Neuronal stem cell (in vitro differentiated cells): Measurements from ENCODE around the gene PCNA.

Experiments used
- DNase-seq: peaks from one replicate; pipeline ENCODE4 v3.0.0-alpha.2; 2013; ENCODE audit warnings: low spot score
- H2AFZ ChIP-seq: one replicate; pipeline ENCODE4 v1.6.1; 2013; ENCODE audit warnings: mild to moderate bottlenecking, low read length, inconsistent platforms
- H2AK5ac ChIP-seq: 2 replicates; pipeline ENCODE4 v1.6.1; 2013; ENCODE audit warnings: low read depth, mild to moderate bottlenecking, inconsistent platforms, low read length, moderate library complexity, mixed read lengths
- H2BK120ac ChIP-seq: 2 replicates; pipeline ENCODE4 v1.6.1; 2013; ENCODE audit warnings: low read depth, mild to moderate bottlenecking, inconsistent platforms, low read length, moderate library complexity, mixed read lengths
- H2BK12ac ChIP-seq: one replicate; pipeline ENCODE4 v1.6.1; 2013; ENCODE audit warnings: low read length, inconsistent platforms
- H2BK15ac ChIP-seq: 2 replicates; pipeline ENCODE4 v1.6.1; 2013; ENCODE audit warnings: mild to moderate bottlenecking, low read length, inconsistent platforms, mixed read lengths
- H2BK5ac ChIP-seq: one replicate; pipeline ENCODE4 v1.6.1; 2013; ENCODE audit warnings: inconsistent platforms, mild to moderate bottlenecking, low read length, moderate library complexity
- H3K14ac ChIP-seq: one replicate; pipeline ENCODE4 v1.6.1; 2013; ENCODE audit warnings: low read length, inconsistent platforms
- H3K18ac ChIP-seq: 2 replicates; pipeline ENCODE4 v1.6.1; 2013; ENCODE audit warnings: low read length, inconsistent platforms
- H3K23ac ChIP-seq: 2 replicates; pipeline ENCODE4 v1.6.1; 2013; ENCODE audit warnings: low read depth, mild to moderate bottlenecking, mixed read lengths, low read length, inconsistent platforms; ENCODE audit not compliant: poor library complexity
- H3K27ac ChIP-seq: replicated peaks from 3 replicates; pipeline ENCODE4 v1.5.1; 2013; ENCODE audit warnings: low read length, inconsistent platforms
- H3K27me3 ChIP-seq, 3 experiments: 2 replicates each; pipeline ENCODE4 v1.6.1; 2013; ENCODE audit warnings: low read length in 3 of 3, mild to moderate bottlenecking in 2 of 3, inconsistent platforms in 1 of 3, low read depth in 1 of 3, mixed read lengths in 1 of 3, moderate library complexity in 1 of 3; ENCODE audit not compliant: control insufficient read depth in 3 of 3, insufficient read depth in 3 of 3
- H3K36me3 ChIP-seq, 2 donors: replicated peaks in 1 of 2; 2 replicates each; pipeline ENCODE4 v1.6.1; 2013; ENCODE audit warnings: low read length in 2 of 2; ENCODE audit not compliant: control insufficient read depth in 2 of 2, insufficient read depth in 2 of 2
- H3K4ac ChIP-seq: 2 replicates; pipeline ENCODE4 v1.6.1; 2013; ENCODE audit warnings: inconsistent platforms, mild to moderate bottlenecking, low read length, moderate library complexity
- H3K4me1 ChIP-seq, 2 donors: 1 replicate in 1 of 2; 2 replicates in 1 of 2; pipeline ENCODE4 v1.6.1; 2013; ENCODE audit warnings: low read length in 2 of 2, low read depth in 1 of 2; ENCODE audit not compliant: control insufficient read depth in 2 of 2, insufficient read depth in 1 of 2
- H3K4me2 ChIP-seq: one replicate; pipeline ENCODE4 v1.6.1; 2013; ENCODE audit warnings: mild to moderate bottlenecking, low read length, inconsistent platforms; ENCODE audit not compliant: insufficient read depth, poor library complexity, severe bottlenecking
- H3K4me3 ChIP-seq, 2 donors: 2 replicates each; pipeline ENCODE4 v1.5.1; 2013; ENCODE audit warnings: low read length in 2 of 2, mild to moderate bottlenecking in 2 of 2, inconsistent platforms in 1 of 2, moderate library complexity in 1 of 2
- H3K79me1 ChIP-seq: one replicate; pipeline ENCODE4 v1.6.1; 2013; ENCODE audit warnings: low read depth, mild to moderate bottlenecking, inconsistent platforms, low read length, moderate library complexity
- H3K9ac ChIP-seq: one replicate; pipeline ENCODE4 v1.6.1; 2013; ENCODE audit warnings: mild to moderate bottlenecking, low read depth, low read length, inconsistent platforms; ENCODE audit not compliant: poor library complexity
- H3K9me3 ChIP-seq, 2 donors: replicated peaks in 1 of 2; 2 replicates each; pipeline versions ENCODE3 to v1.6.1; 2013; ENCODE audit warnings: low read length in 2 of 2, mild to moderate bottlenecking in 2 of 2, inconsistent platforms in 1 of 2, low read depth in 1 of 2, mixed read lengths in 1 of 2, moderate library complexity in 1 of 2; ENCODE audit not compliant: control insufficient read depth in 2 of 2, insufficient read depth in 1 of 2
- H4K8ac ChIP-seq: one replicate; pipeline ENCODE4 v1.6.1; 2013; ENCODE audit warnings: low read depth, mild to moderate bottlenecking, inconsistent platforms, low read length, moderate library complexity
- H4K91ac ChIP-seq: one replicate; pipeline ENCODE4 v1.6.1; 2013; ENCODE audit warnings: low read length, low read depth, mild to moderate bottlenecking, inconsistent platforms; ENCODE audit not compliant: poor library complexity
- WGBS, 2 donors: extraction: QIAGEN DNeasy Blood & Tissue Kit; methylation state at CpG; one replicate each; pipeline ENCODE4 v1.1.7; 2013; ENCODE audit warnings: missing lambda C conversion rate in 2 of 2, mixed read lengths in 1 of 2; ENCODE audit not compliant: insufficient read length in 2 of 2, insufficient replicate concordance in 1 of 2; ENCODE audit errors: extremely low coverage in 2 of 2; 5-methylcytosine and 5-hydroxymethylcytosine counted together

Gene PCNA

GRCh38 chr20:5146099-5146668 lies 26.4 kb upstream of the PCNA start:
- H2AK5ac ChIP-seq: no peak overlapping the region
- no peak overlapping the region for H2BK15ac ChIP-seq
- no peak for DNase-seq
- H3K36me3 ChIP-seq: peaks cover 0 to 19% of the 10 kb centered on the region in 2 donors
- H3K9ac ChIP-seq: no peak overlapping the region
- H2BK12ac ChIP-seq: no peak overlapping the region
- H3K27me3 ChIP-seq: no peaks in the 10 kb centered on the region
- H2AFZ ChIP-seq: no peak overlapping the region
- no peak overlapping the region for H2BK5ac ChIP-seq
- peaks cover 0 to 4% of the 10 kb centered on the region in 2 donors for H3K4me1 ChIP-seq
- H3K9me3 ChIP-seq: no peaks in the 10 kb centered on the region
- no peak overlapping the region for H3K23ac ChIP-seq
- H4K8ac ChIP-seq: no peak overlapping the region
- no peak overlapping the region for H2BK120ac ChIP-seq
- no peak overlapping the region for H4K91ac ChIP-seq
- H3K4me3 ChIP-seq: no peak overlapping the region
- no peak overlapping the region for H3K4ac ChIP-seq
- H3K14ac ChIP-seq: no peak overlapping the region
- no peak overlapping the region for H3K18ac ChIP-seq
- no peaks in the 10 kb centered on the region for H3K79me1 ChIP-seq
- no CpG with 5 or more reads among the region's 6 CpGs for WGBS, 2 donors
- no peak overlapping the region for H3K4me2 ChIP-seq
- H3K27ac ChIP-seq: no peak overlapping the region

- Histone ChIP-seq H3K4me1 (peaks cover 0 to 3% of the 10 kb centered on the region in 2 donors), H2AK5ac (no peak overlapping the region), H4K91ac (no peak overlapping the region), H2AFZ (no peak overlapping the region), H2BK5ac (no peak overlapping the region), H3K4ac (no peak overlapping the region), H3K36me3 (peaks cover 0 to 19% of the 10 kb centered on the region in 2 donors), H3K9me3 (no peaks in the 10 kb centered on the region), H3K27me3 (no peaks in the 10 kb centered on the region), H2BK12ac (no peak overlapping the region), H3K79me1 (no peaks in the 10 kb centered on the region), H3K9ac (no peak overlapping the region), H3K27ac (no peak overlapping the region), H2BK15ac (no peak overlapping the region), H2BK120ac (no peak overlapping the region), H3K14ac (no peak overlapping the region), H3K18ac (no peak overlapping the region), H3K23ac (no peak overlapping the region), H4K8ac (no peak overlapping the region), H3K4me2 (no peak overlapping the region), H3K4me3 (no peak overlapping the region)
- no CpG with 5 or more reads among the region's 5 CpGs for WGBS, 2 donors
- no peak for DNase-seq
Observed at GRCh38 chr20:5145365-5146098, 25.8 kb upstream of the PCNA start.

- no peak overlapping the region for H2BK15ac ChIP-seq
Observed at GRCh38 chr20:5143851-5144250, 24.1 kb upstream of the PCNA start.

GRCh38 chr20:5141615-5142014 lies 21.9 kb upstream of the PCNA start:
- Histone ChIP-seq H3K9me3 (no peaks in the 10 kb centered on the region), H3K27me3 (no peaks in the 10 kb centered on the region), H3K14ac (no peak overlapping the region), H3K4me2 (no peak overlapping the region), H3K9ac (no peak overlapping the region), H2AK5ac (no peak overlapping the region), H4K8ac (no peak overlapping the region), H2BK15ac (no peak overlapping the region), H4K91ac (no peak overlapping the region), H2BK12ac (no peak overlapping the region), H3K79me1 (peaks cover 3% of the 10 kb centered on the region), H3K4ac (no peak overlapping the region), H3K18ac (no peak overlapping the region), H3K36me3 (peaks cover 0 to 28% of the 10 kb centered on the region in 2 donors), H2BK120ac (no peak overlapping the region), H3K4me1 (no peaks in the 10 kb centered on the region), H2AFZ (no peak overlapping the region), H2BK5ac (no peak overlapping the region), H3K4me3 (no peak overlapping the region), H3K27ac (no peak overlapping the region), H3K23ac (no peak overlapping the region)
- no CpG with 5 or more reads among the region's 2 CpGs for WGBS, 2 donors
- no peak for DNase-seq

More at GRCh38 chr20:5143851-5144250, 24.1 kb upstream of the PCNA start:
- H3K4me2 ChIP-seq: no peak overlapping the region
- peaks cover 2% of the 10 kb centered on the region for H3K79me1 ChIP-seq
- no peak overlapping the region for H3K27ac ChIP-seq
- H4K91ac ChIP-seq: no peak overlapping the region
- no peak overlapping the region for H4K8ac ChIP-seq
- no peak overlapping the region for H3K18ac ChIP-seq
- no peaks in the 10 kb centered on the region for H3K27me3 ChIP-seq
- H2AK5ac ChIP-seq: no peak overlapping the region
- no CpG with 5 or more reads among the region's 5 CpGs for WGBS, 2 donors
- no peak overlapping the region for H2AFZ ChIP-seq
- no peaks in the 10 kb centered on the region for H3K9me3 ChIP-seq
- H3K36me3 ChIP-seq: peaks cover 0 to 22% of the 10 kb centered on the region in 2 donors
- no peak for DNase-seq
- no peak overlapping the region for H3K14ac ChIP-seq
- H3K4me1 ChIP-seq: no peaks in the 10 kb centered on the region
- H3K4me3 ChIP-seq: no peak overlapping the region
- no peak overlapping the region for H2BK120ac ChIP-seq
- no peak overlapping the region for H3K9ac ChIP-seq
- H3K23ac ChIP-seq: no peak overlapping the region
- no peak overlapping the region for H2BK12ac ChIP-seq
- H2BK5ac ChIP-seq: no peak overlapping the region
- H3K4ac ChIP-seq: no peak overlapping the region
